ENCODE results near the gene ZBP1. TPM values are rescaled to one million over a fixed set of nuclear protein-coding genes. Genes with fewer than 3 reads are reported as not detected.
A peak's percentile ranks its signal among the peaks of the same experiment; 100 is the strongest.

Gene ZBP1
- total RNA-seq, 4 donors from 2014 or later: 0.78 to 3.6 TPM; not detected in 2

DNA sequence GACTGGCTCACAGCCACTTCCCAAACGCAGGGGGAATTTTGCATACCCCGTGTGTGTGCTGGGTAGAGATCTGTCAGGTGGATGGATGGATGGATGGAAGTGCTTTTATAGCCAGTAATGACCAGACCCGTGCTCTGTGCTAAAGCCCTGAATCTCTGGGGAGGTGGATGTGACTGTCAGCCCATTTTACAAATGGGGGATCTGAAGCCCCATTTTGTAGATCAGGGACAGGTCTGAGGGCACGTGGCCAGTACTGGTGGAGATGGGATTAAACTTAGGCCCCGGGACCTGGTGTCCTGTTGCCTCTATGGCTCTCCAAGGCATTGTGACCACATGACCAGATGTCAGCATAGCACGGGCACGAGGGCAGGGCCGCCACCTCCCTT, 38.2 kb upstream of the ZBP1 start:
- 70 to 72% methylated on average over 8 of the region's 8 CpGs for WGBS, 2 donors
- H3K9me3 ChIP-seq: no peaks in the 10 kb centered on the region
- no peak overlapping the region for H3K27ac ChIP-seq
- no peaks in the 10 kb centered on the region for H3K27me3 ChIP-seq
- DNase-seq (ENCODE audit: low spot score in 2 of 2): peak in 1 of 2 donors; percentile 9
- H3K4me1 ChIP-seq: peaks cover 0 to 52% (median 17%) of the 10 kb centered on the region in 4 donors
- TF ChIP-seq POLR2A (IDR thresholded peaks at IDR 0.05) (no peak), EP300 (IDR thresholded peaks at IDR 0.05) (no peak)
- TF ChIP-seq, protein P1, sequence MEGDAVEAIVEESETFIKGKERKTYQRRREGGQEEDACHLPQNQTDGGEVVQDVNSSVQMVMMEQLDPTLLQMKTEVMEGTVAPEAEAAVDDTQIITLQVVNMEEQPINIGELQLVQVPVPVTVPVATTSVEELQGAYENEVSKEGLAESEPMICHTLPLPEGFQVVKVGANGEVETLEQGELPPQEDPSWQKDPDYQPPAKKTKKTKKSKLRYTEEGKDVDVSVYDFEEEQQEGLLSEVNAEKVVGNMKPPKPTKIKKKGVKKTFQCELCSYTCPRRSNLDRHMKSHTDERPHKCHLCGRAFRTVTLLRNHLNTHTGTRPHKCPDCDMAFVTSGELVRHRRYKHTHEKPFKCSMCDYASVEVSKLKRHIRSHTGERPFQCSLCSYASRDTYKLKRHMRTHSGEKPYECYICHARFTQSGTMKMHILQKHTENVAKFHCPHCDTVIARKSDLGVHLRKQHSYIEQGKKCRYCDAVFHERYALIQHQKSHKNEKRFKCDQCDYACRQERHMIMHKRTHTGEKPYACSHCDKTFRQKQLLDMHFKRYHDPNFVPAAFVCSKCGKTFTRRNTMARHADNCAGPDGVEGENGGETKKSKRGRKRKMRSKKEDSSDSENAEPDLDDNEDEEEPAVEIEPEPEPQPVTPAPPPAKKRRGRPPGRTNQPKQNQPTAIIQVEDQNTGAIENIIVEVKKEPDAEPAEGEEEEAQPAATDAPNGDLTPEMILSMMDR (IDR thresholded peaks at IDR 0.05): no peak
- peaks cover 0 to 39% (median 0%) of the 10 kb centered on the region in 3 donors for H3K36me3 ChIP-seq
- no peak overlapping the region for H3K4me3 ChIP-seq

DNA sequence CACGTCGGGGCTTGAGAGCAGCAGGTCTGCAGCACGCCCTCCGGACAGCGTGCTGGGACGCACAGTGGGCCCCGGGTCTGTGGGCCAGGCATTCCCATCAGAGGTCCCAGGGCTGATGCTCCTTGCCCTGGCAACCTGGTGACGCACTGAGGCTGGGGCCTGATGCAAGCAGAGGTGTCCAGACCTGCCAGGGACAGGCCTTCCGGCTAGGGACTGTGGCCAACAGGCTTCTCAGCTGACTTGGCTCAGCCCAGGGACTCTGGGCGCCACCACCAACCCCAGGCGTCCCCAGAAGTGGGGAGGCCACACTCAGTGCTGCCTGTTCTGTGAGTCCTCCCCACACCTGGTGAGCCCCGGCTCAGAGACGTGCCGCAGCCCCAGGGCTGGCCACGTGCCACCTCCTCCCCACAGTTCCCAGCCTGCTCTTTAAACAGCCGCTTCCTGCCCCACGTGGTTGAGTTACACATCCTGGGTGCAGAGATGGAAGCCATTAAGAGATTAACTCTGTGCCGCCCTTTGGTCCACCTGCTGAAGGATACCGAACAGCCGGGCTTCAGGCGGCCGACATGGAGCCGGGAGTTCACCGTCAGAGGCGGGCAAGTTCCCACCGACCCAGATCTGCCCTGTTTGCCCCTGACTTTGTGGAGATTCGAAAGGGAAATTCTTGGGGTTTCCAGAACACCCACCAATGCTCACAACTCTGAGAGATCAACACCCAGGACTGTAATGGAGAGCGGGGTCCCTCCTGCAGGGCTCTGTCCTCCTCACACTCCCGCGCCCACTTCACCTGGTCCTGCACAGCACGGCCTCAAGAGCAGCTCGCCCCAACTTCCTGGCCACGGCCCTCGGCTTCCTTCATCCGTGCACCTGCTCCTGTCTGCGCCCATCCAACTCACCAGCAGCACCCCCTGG, 37.6 kb upstream of the ZBP1 start:
- Histone ChIP-seq H3K4me1 (peaks cover 0 to 46% (median 12%) of the 10 kb centered on the region in 4 donors), H3K27me3 (no peaks in the 10 kb centered on the region), H3K4me3 (no peak overlapping the region), H3K27ac (peak overlapping the region in 1 of 4 donors; percentile 27), H3K36me3 (peaks cover 0 to 45% (median 0%) of the 10 kb centered on the region in 3 donors), H3K9me3 (no peaks in the 10 kb centered on the region)
- 77 to 87% methylated on average over 22 to 32 of the region's 36 CpGs for WGBS, 2 donors
- DNase-seq (ENCODE audit: low spot score in 2 of 2): peak; percentile 5 to 13
- TF ChIP-seq POLR2A (IDR thresholded peaks at IDR 0.05) (no peak), EP300 (IDR thresholded peaks at IDR 0.05) (no peak)
- TF ChIP-seq, protein P1 (IDR thresholded peaks at IDR 0.05): no peak

DNA sequence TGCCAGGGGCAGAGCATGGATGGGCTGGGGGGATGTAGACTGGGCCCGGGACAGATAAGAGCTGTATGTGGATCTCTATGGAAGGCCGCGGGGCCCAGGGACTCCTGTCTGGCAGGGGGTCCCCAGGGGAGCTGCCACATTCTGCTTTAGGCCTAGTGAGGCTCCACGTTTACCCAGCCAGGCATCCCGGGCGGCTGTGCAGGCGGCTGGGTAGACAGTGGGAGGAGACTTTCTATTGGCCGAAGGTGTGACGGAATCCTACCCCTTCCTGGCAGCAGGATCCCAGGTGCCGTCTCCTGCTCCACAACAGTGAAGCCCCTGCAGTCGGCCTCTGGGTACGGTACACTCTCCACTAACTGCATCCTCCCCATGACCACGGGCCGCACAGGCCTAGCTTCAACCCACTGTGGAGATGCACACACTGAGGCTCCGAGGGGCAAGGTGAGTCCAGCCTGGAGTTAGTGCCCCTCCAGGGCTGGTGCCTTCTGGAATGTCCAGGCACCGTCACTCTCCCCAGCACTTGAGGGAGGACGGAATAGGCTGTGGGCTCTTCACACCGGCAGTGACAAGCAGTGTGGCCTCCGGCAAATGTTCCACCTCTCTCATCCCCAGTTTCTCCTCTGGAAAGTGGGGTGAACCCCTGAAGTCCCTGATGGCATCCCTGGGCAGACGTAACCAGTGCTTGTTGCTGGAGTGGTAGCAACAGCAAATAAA, 36.8 kb upstream of the ZBP1 start:
- Histone ChIP-seq H3K36me3 (peaks cover 2 to 53% (median 7%) of the 10 kb centered on the region in 3 donors), H3K4me3 (no peak overlapping the region), H3K27me3 (no peaks in the 10 kb centered on the region), H3K9me3 (no peaks in the 10 kb centered on the region), H3K4me1 (peaks cover 0 to 37% (median 7%) of the 10 kb centered on the region in 4 donors), H3K27ac (peak overlapping the region in 1 of 4 donors; percentile 45)
- no peak for DNase-seq (ENCODE audit: low spot score in 2 of 2)
- 92% methylated on average over 15 to 20 of the region's 20 CpGs for WGBS, 2 donors
- TF ChIP-seq EP300 (IDR thresholded peaks at IDR 0.05): no peak
- no peak for TF ChIP-seq POLR2A (IDR thresholded peaks at IDR 0.05)
- TF ChIP-seq, protein P1 (IDR thresholded peaks at IDR 0.05): no peak

DNA sequence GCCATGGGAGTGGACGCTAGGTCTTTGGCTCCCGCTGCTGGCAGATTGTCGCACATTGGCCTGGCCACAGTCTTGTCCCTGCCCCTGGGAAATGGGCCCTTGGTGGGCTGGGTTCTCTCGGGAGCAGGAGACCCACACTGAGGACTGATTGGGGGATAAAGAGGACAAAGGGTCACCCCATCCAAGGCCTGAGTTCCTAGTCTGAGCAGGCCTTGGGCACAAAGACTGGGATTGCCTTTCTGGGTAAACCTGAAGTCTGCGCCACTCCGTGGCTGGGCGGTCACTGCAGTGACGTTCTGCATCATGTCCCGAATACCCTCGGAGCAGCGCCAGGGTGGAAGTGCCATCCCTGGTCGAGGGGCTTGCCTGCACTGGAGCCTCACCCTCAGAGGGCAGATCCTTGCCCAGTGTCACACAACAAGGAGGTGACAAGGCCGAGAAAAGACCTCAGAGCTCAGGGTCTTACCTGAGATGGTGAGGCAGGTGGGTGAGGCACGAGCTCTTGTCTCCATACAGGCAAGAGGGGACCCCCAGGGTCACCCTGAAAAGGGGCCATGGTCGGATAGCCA, 36.1 kb upstream of the ZBP1 start:
- Histone ChIP-seq H3K9me3 (no peaks in the 10 kb centered on the region), H3K4me1 (peaks cover 0 to 31% (median 5%) of the 10 kb centered on the region in 4 donors), H3K27me3 (no peaks in the 10 kb centered on the region), H3K4me3 (no peak overlapping the region), H3K27ac (peak overlapping the region in 2 of 4 donors; percentile 13 to 45), H3K36me3 (peaks cover 2 to 58% (median 9%) of the 10 kb centered on the region in 3 donors)
- no peak for TF ChIP-seq EP300 (IDR thresholded peaks at IDR 0.05)
- TF ChIP-seq, protein P1 (IDR thresholded peaks at IDR 0.05): no peak
- TF ChIP-seq POLR2A (IDR thresholded peaks at IDR 0.05): no peak
- DNase-seq (ENCODE audit: low spot score in 2 of 2): peak in 1 of 2 donors; percentile 4
- WGBS, 2 donors: 79 to 84% methylated on average over 11 to 14 of the region's 15 CpGs
